GM19438 (cell line): ENCODE data around the gene NMS.
"Not testable (repeated sequence)": the region's sequence is repeated elsewhere in the genome, so short reads cannot be mapped to it uniquely, and the experiment has no call there.

Experiments used
- ATAC-seq: cut with Tn5 transposase; IDR thresholded peaks from one replicate; pipeline ENCODE4 v1.9.1; 2021; ENCODE audit warnings: low read depth; ENCODE audit not compliant: unreplicated experiment

Gene NMS, protein sequence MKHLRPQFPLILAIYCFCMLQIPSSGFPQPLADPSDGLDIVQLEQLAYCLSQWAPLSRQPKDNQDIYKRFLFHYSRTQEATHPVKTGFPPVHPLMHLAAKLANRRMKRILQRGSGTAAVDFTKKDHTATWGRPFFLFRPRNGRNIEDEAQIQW

DNA sequence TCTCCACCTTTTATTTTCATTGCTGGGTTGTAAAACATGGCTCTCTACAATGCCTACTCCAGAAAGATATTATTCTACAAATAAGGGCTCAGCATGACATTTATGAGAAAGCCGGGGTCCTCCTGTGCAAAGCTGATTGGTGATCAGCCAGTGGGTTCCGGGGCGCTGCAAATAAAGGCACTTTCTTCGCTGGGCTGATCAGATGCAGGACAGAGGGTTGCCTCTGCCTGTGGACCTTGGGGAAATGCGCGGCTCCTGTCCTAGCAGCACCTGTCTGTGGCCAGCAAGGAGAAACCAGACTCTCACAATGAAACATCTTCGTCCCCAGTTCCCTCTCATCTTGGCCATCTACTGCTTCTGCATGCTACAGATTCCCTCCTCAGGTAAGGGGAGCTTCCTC, at the start of gene NMS:
Gene NMS (plus strand): TSS at position 301 of the 400 bp plus-strand sequence. CDS start 7 bp downstream, at position 308.
- no peak for ATAC-seq

DNA sequence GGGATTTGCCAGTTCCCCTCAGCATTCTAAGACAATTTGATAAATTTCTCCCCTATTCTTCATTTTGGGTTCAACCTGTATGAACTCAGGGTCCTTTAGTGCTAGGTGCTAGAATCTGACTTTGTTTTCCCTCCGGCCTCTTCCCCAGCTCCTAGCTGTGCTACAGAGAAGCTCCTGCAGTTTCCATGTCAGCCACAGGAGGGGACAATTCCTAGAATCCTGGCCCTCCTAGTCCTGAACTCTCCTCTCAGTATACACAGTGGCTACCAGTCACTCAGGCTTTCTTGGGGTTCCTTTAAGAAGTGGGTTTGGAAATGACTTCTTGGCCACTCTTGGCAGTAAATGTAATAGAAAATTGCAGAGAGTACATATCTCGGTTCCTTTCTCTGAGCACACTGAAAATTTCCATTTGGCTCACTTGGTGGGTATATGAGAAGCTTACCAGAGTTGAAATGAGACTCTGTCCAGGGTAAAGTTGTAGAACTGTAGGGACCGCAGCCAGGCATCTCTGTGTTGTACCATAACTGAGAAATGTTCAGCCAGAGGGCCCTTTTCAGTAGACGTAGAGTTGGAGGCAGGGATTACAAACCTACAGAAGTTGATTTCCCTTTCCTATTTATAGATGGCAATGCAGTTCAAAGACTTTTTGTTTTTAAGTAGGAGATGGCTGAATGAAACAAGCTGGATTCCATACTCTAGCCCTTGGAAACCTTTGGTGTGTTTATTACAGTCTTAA, 47.8 kb upstream of the NMS start:
- ATAC-seq = no peak

DNA sequence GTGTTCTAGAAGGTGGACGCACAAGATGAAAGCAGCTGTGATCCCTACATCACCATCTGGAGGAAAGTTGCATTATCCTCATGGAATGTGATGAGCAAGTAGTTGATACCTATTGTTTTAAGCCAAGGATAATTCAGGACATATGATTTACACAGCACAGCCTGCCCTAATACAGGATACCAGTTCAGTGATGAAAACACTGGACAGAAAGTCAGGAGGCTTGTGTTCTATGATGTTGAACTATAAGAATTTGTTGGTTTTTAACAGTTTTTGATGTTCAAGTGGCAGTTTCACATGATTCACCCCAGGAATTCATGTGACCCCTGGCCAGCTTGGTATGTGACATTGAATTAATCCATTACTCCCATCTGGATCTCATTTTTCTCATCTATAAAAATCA, 46.7 kb upstream of the NMS start:
- no peak for ATAC-seq

DNA sequence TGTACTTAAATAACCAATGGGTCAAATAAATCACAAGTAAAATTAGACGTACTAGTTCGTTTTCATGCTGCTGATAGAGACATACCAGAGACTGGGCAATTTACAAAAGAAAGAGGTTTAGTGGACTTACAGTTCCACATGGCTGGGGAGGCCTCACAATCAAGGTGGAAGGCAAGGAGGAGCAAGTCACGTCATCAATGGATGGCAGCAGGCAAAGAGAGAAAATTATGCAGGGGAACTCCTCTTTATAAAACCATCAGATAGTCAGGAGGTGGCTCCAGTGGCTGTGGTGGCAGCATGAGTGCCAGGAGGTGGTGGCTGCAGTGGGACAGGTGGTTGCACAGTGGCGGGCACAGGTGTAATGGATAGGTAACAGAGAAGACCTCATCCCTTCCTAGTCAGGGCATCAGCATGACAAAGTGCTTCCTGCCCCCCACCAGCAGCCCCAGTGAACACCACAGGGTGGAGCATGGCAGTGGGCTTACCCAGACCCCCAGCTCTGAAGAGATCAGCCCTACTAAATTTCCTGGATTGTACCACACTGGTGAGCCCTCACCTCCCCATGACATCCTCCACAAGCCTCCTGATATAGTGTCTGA, 45.9 kb upstream of the NMS start:
- no peak for ATAC-seq

DNA sequence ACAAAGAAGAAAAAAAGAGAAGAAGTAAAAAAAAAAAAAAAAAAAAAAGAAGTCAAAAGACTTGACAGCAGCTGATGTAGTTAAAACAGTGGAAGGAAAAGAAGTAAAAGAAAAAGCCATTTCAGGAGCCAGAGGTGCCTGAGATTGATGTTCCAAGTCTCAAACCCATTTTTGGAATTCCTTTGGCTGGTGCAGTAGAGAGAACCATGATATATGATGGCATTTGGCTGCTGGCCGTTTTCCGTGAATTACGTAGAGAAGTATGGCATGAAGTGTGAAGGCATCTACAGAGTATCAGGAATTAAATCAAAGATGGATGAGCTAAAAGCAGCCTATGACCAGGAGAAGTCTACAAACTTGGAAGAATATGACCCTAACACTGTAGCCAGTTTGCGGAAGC, 45.2 kb upstream of the NMS start:
- no peak for ATAC-seq

DNA sequence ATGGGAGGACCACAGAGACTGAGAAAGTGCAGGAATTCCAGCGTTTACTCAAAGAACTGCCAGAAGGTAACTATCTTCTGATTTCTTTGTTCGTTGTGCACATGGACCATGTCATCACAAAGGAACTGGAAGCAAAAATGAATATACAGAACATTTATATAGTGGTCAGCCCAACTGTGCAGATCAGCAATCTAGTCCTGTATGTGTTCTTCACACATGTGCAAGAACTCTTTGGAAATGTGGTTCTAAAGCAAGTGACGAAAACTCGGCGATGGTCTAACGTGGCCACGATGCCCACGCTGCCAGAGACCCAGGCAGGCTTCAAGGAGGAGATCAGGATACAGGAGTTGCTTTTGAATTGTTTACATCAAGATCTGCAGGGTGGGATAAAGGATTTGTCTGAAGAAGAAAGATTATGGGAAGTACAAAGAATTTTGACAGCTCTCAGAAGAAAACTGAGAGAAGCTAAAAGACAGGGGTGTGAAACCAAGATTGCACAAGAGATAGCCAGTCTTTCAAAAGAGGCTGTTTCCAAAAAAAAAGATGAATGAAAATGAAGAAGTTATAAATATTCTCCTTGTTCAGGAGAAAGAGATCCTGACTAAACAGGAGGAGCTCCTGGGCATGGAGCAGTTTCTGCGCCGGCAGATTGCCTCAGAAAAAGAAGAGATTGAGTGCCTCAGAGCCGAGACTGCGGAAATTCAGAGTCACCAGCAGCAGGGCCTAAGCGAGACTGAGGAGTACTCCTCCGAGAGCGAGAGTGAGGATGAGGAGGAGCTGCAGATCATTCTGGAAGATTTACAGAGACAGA, 44.5 kb upstream of the NMS start:
- ATAC-seq = no peak

DNA sequence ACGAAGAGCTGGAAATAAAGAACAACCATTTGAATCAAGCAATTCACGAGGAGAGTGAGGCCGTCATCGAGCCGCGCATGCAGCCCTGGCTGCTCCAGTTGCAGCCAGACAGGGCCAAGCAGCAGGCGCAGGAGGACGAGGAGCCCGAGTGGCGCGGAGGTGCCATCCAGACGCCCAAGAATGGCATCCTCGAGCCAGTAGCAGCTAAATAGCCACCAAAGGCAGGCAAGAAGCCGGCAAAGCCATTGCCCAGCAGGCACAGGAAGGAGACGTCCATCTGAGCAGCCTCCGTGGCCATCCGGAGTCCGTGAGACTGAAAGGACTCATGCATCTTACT, 43.9 kb upstream of the NMS start:
- no peak for ATAC-seq

DNA sequence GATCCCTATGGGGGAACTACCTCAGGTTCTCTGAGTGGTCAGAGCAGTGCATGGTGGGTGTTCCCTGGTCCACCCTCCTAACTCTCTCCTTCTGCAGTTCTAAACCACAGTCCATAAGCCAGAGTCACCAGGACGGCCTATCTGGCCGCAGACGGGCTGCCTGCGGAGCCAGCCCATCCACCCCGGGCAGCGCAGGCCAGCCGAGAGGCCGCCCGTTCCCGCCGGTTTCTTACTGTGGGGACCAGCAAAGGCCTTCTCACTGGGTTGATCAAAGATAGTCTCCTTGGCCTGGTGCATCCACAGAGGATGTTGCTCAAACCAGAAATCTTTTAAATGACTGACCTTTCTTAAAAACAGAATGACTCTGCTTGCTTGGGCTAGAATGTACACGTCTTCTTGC, 43.2 kb upstream of the NMS start:
- no peak for ATAC-seq

DNA sequence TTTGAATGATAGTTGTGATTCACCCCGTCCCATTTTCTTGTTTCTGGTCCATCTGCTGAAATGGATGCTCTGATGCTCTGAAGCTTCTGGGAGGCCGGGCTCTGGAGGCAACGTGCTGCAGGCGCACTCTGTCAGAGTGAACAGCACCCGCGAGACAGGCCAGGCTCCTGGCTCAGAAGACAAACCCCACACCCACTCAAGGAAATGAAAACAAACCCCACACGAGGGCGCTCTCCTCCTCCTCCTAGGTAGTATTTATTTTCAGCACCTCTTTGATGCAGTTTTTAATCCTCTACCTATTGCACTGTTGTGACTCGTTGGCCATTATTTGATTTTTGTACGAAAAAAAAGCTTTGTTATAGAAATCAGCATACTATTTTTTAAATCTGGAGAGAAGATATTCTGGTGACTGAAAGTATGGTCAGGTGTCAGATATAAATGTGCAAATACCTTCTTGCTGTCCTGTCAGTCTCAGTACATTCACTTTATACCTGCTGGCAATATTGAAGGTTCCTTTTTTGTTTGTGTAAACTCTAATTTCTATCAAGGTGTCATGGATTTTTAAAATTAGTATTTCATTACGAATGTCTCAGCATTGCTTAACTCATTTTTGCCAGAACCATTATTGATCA, 42.5 kb upstream of the NMS start:
- no peak for ATAC-seq

DNA sequence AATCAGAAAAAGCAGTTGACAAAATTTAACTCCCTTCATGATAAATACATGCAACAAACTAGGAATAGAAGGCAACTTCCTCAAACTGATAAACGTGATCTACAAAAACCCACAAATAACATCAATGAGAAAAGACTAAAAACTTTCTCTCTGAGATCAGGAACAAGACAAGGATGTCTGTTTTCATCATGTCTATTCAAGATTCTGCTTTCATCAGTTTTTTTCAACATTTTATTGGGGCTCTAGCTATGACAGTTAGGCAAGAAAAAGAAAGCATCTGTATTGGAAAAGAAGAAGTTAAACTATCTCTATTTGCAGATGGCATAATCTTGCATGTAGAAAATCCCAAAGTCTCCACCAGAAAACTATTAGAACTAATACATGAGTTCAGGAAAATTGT, 40.6 kb upstream of the NMS start:
- no peak for ATAC-seq

DNA sequence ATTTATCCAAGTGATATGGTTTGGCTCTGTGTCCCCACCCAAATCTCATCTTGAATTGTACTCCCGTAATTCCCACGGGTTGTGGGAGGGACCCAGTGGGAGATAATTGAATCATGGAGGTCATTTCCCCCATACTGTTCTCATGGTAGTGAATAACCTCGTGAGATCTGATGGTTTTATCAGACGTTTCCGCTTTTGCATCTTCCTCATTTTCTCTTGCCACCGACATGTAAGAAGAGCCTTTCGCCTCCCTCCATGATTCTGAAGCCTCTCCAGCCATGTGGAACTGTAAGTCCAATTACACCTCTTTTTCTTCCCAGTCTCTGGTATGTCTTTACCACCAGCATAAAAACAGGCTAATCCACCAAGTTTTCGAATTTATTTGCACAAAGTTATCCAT, 32.5 kb upstream of the NMS start:
- ATAC-seq = no peak

DNA sequence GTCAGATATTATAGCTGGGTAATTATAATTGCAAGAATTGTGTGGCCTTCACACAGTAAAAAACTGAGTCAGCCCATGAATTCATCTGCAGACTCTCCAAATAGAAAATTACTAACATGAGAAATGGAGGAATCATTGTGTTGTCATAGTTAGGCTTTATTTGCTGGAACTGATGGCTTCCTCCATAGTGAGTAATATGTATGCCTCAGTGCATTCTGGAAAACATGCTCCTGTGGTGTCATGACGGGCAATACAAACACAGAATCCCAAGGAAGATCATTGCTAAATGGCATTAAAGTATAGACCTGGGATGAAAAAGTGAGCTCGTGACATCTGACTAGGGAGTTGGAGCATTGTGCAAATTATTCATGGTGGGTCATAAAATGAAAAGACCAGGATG, 23.6 kb upstream of the NMS start:
- ATAC-seq = no peak

DNA sequence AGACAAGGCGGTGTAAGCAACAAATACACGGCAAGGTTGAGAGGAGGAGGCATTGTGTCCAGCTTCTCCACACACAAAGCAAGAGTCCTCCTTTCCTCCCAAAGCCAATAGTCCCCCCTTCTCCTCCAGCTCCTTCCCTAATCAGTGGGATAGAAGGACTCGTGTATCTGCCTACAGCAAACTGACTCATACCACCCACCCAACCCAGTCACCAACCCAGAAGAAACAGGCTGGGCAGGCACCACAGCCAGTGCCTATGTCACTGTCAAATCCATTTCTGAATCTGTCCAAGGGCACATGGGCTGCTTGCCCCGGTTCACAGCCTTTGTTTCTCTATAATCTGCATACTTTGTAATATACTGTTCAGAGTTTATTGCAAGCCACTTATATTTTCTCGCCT, 19.2 kb upstream of the NMS start:
- ATAC-seq = no peak

DNA sequence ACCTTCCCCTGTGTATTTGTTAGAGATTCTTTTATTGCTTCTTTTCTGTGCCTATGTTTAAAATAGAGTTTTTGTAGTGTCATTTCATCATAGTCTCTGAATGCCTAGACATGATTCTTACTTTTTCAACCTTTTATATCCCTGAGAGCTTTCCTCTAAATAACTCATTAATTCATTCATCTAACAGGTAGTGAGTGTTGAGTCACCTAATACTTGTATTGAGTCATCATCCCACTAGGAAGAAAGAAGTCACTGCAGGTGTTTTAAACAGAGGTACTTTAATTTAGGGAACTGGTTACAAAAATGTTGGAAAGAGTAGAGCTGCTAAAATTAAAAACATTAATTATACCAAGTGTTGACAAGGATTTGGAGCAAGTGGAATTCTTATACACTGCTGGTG, 18.5 kb upstream of the NMS start:
- no peak for ATAC-seq

DNA sequence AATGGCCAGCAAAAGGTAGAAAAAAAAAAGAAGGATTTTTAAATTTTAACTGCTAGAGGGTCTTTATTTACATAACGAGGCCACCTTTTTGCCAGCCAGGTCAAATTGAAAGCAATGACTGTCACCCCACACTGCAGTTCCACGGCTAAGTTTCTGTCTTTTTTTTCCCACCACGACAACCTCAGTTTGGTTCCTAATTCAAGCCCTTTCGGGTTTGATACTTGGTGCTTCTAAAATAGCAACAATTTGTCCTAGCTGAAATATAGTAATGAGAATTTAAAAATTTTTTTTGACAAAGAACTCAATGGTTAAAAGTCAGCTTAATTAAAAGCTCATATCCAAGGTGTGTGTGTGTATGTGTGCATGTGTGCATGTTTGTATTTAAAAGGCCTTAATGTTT, 16.4 kb upstream of the NMS start:
- ATAC-seq = no peak

DNA sequence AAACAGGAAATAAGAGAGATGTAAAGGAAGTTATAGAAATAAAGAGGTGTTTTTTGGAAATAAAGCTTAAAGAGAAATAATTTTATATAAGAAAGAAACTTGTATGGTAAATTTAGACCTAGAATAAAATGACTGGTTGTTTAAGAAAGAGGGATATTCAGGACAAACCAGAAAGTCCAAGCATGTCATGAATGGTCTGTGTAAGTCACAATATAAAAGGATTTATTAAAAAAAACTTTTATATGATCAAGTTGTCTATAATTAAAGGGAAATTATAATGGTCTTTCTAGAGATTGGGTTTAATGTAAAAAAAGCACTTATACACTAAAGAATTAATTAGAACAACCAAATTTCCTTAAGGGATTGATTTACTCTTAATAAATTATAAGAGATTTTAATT, 13.9 kb upstream of the NMS start:
- ATAC-seq = not testable (repeated sequence)

DNA sequence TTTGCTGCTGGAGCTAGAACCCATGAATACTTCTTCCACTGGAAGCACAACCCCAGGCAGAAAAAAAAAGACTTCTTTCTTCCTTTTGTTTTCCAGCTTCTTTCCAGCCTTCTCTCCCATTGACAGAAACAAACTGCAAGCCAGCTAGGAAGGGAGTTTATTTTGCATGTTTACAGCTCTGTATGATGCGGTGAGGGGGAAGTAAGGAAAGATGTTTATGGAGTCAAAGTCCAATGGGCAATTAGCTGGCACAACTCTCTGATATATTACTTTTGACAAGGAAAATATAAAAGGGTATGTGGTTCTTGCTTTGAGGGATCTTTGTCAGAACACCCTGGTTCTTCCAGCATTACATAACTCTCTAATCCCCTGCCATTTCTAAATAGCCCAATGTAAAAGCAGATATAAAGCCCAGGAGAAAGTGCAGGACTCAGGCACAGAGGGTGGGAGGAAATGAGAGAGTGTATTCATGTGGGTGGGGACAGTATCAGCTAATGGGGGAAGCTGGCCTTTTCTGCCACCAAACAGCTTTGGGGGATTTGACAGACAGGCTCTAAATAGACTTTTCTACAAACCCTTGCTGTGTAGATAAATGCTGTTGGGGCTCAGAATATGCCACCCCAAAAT, 9.3 kb upstream of the NMS start:
- ATAC-seq = no peak

DNA sequence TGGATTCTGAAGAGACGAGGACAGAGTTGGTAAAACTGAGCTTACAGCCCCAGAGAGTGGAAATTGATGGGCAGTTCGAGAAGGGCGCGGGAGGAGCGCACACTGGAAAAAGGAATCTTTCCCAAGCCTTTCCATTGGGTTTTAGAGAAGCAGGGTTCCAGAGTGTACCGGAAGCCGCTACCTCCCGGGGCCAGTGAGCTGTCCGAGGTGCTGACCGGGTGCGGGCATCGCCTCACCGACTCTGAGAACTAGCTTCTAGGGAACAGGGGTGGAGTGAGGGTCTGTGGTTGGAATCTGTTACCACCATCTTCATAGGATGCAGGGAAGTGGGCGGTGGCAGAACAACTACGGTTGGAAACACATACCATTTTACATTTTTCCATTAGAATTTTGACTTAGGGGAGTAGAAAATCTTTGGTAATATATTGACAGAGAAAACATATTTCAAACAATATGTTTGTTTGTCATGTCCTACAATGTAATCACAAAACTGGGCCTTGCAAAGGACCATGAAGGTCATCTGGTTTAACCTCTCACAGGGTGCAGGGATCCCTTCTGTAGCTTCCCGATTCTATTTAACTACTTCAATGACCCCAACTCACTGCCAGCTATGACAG, 724 bp downstream of the NMS start:
- no peak for ATAC-seq

DNA sequence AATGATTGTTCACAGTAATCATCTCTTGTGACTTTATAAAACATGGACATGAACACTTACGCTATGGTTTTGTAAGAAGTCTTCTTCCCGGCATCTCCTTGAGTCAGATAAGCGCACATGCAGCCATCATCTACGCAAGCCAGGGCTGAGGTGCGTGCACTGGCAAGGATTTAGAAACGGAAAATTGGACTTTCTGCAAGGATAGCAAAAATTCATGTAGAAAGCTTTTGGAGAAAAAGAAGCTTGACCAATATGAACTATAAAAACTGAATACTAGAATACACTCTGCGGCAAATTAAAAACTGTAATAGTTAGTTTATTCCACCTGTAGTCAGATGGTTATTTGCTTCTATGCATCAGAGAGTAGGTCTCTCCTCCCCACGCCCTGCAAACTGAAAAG, 6.3 kb downstream of the NMS start:
- ATAC-seq = no peak

DNA sequence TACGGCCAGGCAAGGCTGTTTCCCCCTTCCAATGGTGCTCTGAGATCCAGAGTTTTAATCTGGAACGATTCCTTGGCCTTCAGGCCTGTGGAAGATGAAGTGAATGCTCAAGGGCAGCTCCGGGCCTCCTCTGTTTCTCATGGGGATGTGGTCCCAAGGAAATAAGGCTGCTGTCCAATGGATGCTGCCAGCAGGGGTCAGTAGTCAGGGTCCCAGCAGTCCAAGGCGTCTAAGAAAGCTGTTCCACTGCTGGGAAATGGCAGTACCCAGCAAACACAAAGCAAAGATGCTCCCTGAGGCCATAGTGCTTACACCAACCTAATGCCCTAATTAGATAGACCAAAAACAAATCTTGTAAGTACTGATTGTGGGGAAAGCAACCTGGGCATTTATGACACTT, 12.5 kb downstream of the NMS start:
- ATAC-seq = no peak
